Measurements from ENCODE around the gene ADAM22.

ADAM22 gene

DNA sequence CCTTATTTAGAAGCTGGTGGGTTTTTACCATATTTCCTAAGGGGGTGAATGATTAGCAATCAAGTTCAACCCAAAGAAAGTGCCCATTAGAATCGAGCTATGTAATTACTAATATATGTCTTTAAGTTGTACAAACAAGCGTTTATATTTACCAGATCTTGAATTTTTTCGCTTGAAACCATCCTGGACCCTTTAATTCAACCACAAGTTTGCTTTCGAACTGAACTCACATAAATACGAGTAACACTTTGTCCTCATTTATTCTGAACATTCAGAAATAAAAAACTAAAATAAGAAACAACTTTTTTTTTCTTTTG is 284.3 kb downstream of the ADAM22 start:
- H3K4me3 ChIP-seq (replicated peaks; ENCODE audit: low read depth, low read length), result peak overlapping the region; percentile 89
- DNase-seq (ENCODE audit: low read depth), result no peak
- TF ChIP-seq, protein P1, sequence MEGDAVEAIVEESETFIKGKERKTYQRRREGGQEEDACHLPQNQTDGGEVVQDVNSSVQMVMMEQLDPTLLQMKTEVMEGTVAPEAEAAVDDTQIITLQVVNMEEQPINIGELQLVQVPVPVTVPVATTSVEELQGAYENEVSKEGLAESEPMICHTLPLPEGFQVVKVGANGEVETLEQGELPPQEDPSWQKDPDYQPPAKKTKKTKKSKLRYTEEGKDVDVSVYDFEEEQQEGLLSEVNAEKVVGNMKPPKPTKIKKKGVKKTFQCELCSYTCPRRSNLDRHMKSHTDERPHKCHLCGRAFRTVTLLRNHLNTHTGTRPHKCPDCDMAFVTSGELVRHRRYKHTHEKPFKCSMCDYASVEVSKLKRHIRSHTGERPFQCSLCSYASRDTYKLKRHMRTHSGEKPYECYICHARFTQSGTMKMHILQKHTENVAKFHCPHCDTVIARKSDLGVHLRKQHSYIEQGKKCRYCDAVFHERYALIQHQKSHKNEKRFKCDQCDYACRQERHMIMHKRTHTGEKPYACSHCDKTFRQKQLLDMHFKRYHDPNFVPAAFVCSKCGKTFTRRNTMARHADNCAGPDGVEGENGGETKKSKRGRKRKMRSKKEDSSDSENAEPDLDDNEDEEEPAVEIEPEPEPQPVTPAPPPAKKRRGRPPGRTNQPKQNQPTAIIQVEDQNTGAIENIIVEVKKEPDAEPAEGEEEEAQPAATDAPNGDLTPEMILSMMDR (IDR thresholded peaks at IDR 0.05; ENCODE audit: low read length, missing control alignments), result no peak

DNA sequence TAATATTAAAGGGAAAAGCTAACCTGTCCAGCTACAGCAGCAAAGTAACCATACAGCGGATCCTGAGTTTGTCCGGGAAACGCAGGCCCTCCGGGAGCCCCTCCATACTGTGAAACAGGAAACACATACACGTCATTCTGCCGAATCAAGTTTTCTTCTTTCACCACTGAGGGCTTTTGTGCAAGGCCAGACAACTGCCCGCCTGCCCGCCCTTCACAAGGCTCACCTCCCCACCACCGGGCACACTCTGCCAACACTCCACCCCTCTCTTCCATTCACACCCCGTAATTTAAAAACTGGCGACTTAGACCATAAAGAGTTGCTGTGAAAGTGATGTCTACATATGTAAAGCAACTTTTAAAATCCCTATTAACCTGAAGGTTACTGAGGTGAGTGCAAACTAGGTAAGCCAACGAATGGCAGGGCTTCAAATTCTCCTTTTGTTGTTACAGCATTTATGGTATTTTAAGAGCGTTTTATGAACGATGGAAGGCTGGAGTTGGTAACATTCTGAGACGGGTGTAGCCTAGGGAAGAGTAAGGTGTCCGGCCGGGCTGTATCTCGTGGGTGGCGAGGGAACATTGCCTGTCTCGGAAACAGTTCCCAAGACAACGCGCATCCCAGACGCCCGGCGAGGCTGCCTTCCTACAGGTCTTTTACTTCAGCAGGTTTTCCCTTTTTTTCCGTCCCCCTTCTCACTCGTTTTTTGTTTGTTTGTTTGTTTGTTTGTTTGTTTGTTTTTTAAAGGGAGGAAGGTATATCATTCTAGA is 285.0 kb downstream of the ADAM22 start:
- DNase-seq (ENCODE audit: low read depth), result peak; percentile 75
- peak overlapping the region; percentile 89 for H3K4me3 ChIP-seq (replicated peaks; ENCODE audit: low read depth, low read length)
- TF ChIP-seq, protein P1 (IDR thresholded peaks at IDR 0.05; ENCODE audit: low read length, missing control alignments), result no peak

DNA sequence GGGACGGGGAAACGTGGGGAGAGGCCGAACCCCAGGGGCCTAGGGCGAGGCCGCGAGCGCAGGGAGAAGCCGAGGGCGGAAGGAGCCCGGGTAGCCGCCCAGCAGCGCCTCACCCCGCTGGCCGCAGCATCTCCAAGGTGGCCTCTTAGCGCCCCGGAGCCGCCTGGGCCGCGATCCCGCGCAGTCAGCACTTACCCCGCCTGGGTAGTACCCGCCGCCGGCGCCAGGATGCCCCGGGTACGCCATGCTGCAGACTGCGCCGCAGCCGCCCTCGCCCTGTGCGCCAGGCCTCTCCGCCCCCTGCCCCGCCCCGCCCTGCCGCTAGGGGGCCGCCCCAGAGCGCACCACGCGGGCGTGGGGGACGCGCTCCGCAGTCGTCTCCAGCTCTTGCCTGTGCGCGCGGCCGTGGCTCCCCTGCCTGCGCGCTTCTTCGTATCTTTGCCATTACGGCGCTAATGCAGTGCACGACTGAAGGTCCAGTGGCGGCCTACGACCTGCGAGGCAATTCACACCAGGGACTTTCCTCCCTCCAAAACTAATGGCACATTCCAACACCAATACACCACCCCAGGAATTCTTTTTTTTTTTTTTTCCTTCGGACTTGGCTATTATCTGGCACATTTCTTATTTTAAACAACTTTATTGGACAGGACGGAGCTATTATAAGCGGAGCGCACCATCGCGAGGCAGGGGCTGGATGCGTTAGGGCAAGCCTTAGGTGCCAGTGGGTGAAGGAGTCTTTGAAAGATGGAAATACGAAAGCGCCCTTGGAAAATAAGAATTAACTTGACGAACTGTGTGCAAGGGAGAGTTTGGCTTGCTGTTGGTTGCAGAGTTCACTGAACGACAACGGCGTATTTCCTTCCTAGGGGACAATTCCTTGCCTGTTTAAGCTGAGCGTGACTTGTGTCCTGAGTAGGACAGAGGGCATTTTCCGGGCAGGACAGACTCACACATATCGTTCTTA is 286.0 kb downstream of the ADAM22 start, which contains the start of gene SRI:
Gene SRI, minus strand, starts transcription at position 258 of the 967 bp plus-strand sequence. Its CDS starts 12 bp downstream, at position 246.
- DNase-seq (ENCODE audit: low read depth), result peak; percentile 83
- TF ChIP-seq, protein P1 (IDR thresholded peaks at IDR 0.05; ENCODE audit: low read length, missing control alignments), result peak; percentile 22
- peak within 1 kb of the TSS; percentile 89 for H3K4me3 ChIP-seq (replicated peaks; ENCODE audit: low read depth, low read length)

DNA sequence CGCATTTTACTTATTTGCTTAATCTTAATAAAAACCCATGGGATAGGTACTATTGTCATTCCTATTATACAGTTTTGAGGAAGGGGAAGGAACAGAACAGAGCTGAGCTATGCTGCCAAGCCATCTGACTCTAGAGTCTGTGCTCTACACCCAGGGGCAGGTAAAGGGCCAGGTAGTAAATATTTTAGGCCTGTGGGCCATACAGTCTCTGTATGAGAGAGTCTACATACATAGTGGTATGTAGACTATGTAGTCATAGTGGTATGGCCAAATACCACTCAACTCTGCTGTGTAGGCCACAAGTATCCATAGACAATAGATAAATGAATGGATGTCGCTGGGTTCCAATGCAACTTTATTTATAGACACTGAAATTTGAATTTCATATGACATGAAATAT is 289.2 kb downstream of the ADAM22 start:
- no peak for DNase-seq (ENCODE audit: low read depth)
- TF ChIP-seq, protein P1 (IDR thresholded peaks at IDR 0.05; ENCODE audit: low read length, missing control alignments), result no peak
- H3K4me3 ChIP-seq (replicated peaks; ENCODE audit: low read depth, low read length), result no peak overlapping the region

DNA sequence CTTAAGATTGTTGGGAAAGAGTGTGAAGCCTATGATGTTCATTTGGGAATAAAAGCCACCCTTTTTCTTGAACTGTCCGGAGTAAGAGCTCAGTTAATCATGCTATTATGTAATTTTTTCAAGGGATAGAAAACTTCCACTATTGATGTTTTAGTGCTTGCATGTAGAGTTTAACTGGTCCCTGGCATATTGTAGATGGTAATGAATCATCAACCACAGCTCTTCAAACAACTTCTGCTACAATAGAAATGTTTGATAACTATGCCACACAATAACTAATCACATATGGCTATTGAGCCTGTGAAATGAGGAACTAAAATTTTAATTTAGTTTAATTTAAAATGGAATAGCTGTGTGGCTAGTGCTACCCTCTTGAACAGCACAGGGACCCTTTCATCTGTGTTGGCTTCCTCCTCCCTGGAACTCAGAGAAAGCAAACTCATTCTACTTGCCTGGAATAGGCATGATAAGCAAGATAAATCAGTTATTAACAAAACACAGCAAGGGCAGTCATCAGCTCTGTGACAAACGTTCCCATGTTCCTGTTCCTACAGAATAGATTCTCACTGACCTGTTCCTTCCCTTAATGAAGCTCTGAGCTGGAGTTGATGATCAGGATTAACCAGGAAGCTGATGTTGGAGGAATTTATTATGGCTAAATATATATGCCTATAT is 290.7 kb downstream of the ADAM22 start:
- peak; percentile 47 for DNase-seq (ENCODE audit: low read depth)
- TF ChIP-seq, protein P1 (IDR thresholded peaks at IDR 0.05; ENCODE audit: low read length, missing control alignments), result no peak
- no peak overlapping the region for H3K4me3 ChIP-seq (replicated peaks; ENCODE audit: low read depth, low read length)

DNA sequence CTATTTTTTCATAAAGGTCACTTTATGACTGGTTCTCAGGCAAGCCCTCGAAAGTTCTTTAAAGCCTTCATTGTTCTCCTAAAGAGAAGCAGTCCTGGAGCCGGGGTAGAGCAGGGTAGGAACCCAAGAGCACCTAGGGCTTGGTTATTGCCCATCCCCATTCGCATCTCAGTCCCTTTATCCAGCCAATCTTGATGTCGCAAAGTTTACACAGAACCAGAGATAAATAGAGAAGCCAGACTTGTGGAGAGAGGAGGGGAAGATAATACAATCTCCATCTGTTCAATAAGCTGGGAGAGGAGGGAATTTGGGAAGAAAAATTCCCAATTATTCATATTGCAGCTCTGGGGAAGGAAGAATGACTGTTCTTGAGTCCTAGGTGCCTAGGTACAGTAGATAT is 292.1 kb downstream of the ADAM22 start:
- no peak overlapping the region for H3K4me3 ChIP-seq (replicated peaks; ENCODE audit: low read depth, low read length)
- no peak for DNase-seq (ENCODE audit: low read depth)
- TF ChIP-seq, protein P1 (IDR thresholded peaks at IDR 0.05; ENCODE audit: low read length, missing control alignments), result no peak
